ENCODE data around the gene C1orf167.

C1orf167 gene

GRCh38 chr1:11721311-11721710, 40.7 kb upstream of the C1orf167 start:
- no peak for TF ChIP-seq TEAD4 (IDR thresholded peaks at IDR 0.05)
- no peak for TF ChIP-seq TAF1 (IDR thresholded peaks at IDR 0.05; ENCODE audit: low read depth)
- no peak for TF ChIP-seq TCF12 (IDR thresholded peaks at IDR 0.05; ENCODE audit: low read depth)
- no peak for TF ChIP-seq FOXM1 (IDR thresholded peaks at IDR 0.05; ENCODE audit: borderline replicate concordance, low read depth)
- TF ChIP-seq USF1 (IDR thresholded peaks at IDR 0.05), result no peak
- TF ChIP-seq REST (IDR thresholded peaks at IDR 0.05; ENCODE audit: low read depth), result no peak
- TF ChIP-seq EGR1 (IDR thresholded peaks at IDR 0.05), result no peak
- TF ChIP-seq YY1 (IDR thresholded peaks at IDR 0.05; ENCODE audit: low read depth), result no peak
- no peak for TF ChIP-seq ZBTB7A (IDR thresholded peaks at IDR 0.05; ENCODE audit: low read depth)
- TF ChIP-seq CEBPB (IDR thresholded peaks at IDR 0.05), result no peak
- no peak for TF ChIP-seq EP300 (IDR thresholded peaks at IDR 0.05; ENCODE audit: borderline replicate concordance)
- TF ChIP-seq CREB1 (IDR thresholded peaks at IDR 0.05; ENCODE audit: low read depth), result no peak
- TF ChIP-seq NFIC (IDR thresholded peaks at IDR 0.05), result no peak
- no peak for TF ChIP-seq MAX (IDR thresholded peaks at IDR 0.05)
- no peak for TF ChIP-seq RAD21 (IDR thresholded peaks at IDR 0.05; ENCODE audit: low read depth)

GRCh38 chr1:11722538-11722937, 39.5 kb upstream of the C1orf167 start:
- no peak for TF ChIP-seq EGR1 (IDR thresholded peaks at IDR 0.05)
- no peak for TF ChIP-seq TEAD4 (IDR thresholded peaks at IDR 0.05)
- TF ChIP-seq EP300 (IDR thresholded peaks at IDR 0.05; ENCODE audit: borderline replicate concordance), result no peak
- TF ChIP-seq CREB1 (IDR thresholded peaks at IDR 0.05; ENCODE audit: low read depth), result no peak

- TF ChIP-seq TAF1 (IDR thresholded peaks at IDR 0.05; ENCODE audit: low read depth), result no peak
- TF ChIP-seq MAX (IDR thresholded peaks at IDR 0.05), result no peak
- TF ChIP-seq RAD21 (IDR thresholded peaks at IDR 0.05; ENCODE audit: low read depth), result no peak
- TF ChIP-seq NFIC (IDR thresholded peaks at IDR 0.05), result no peak
Observed at GRCh38 chr1:11725616-11726015, 36.4 kb upstream of the C1orf167 start.

GRCh38 chr1:11727119-11727518, 34.9 kb upstream of the C1orf167 start:
- TF ChIP-seq ZBTB7A (IDR thresholded peaks at IDR 0.05; ENCODE audit: low read depth) (no peak), FOXM1 (IDR thresholded peaks at IDR 0.05; ENCODE audit: borderline replicate concordance, low read depth) (no peak), EP300 (IDR thresholded peaks at IDR 0.05; ENCODE audit: borderline replicate concordance) (no peak), EGR1 (IDR thresholded peaks at IDR 0.05) (no peak), REST (IDR thresholded peaks at IDR 0.05; ENCODE audit: low read depth) (no peak), RAD21 (IDR thresholded peaks at IDR 0.05; ENCODE audit: low read depth) (no peak), CEBPB (IDR thresholded peaks at IDR 0.05) (no peak), MAX (IDR thresholded peaks at IDR 0.05) (no peak), USF1 (IDR thresholded peaks at IDR 0.05) (no peak), TAF1 (IDR thresholded peaks at IDR 0.05; ENCODE audit: low read depth) (no peak), CREB1 (IDR thresholded peaks at IDR 0.05; ENCODE audit: low read depth) (no peak), NFIC (IDR thresholded peaks at IDR 0.05) (no peak), TCF12 (IDR thresholded peaks at IDR 0.05; ENCODE audit: low read depth) (no peak), YY1 (IDR thresholded peaks at IDR 0.05; ENCODE audit: low read depth) (no peak), TEAD4 (IDR thresholded peaks at IDR 0.05) (no peak)

GRCh38 chr1:11728126-11728806, 33.7 kb upstream of the C1orf167 start:
- no peak for TF ChIP-seq NFIC (IDR thresholded peaks at IDR 0.05)
- no peak for TF ChIP-seq ZBTB7A (IDR thresholded peaks at IDR 0.05; ENCODE audit: low read depth)
- TF ChIP-seq EP300 (IDR thresholded peaks at IDR 0.05; ENCODE audit: borderline replicate concordance), result no peak
- TF ChIP-seq YY1 (IDR thresholded peaks at IDR 0.05; ENCODE audit: low read depth), result no peak
- TF ChIP-seq FOXM1 (IDR thresholded peaks at IDR 0.05; ENCODE audit: borderline replicate concordance, low read depth), result no peak
- no peak for TF ChIP-seq RAD21 (IDR thresholded peaks at IDR 0.05; ENCODE audit: low read depth)

GRCh38 chr1:11729155-11729497, 32.9 kb upstream of the C1orf167 start:
- TF ChIP-seq NFIC (IDR thresholded peaks at IDR 0.05) (no peak), CEBPB (IDR thresholded peaks at IDR 0.05) (0 out of 2 replicates have a peak, but pooled peaks have one; percentile 24), TCF12 (IDR thresholded peaks at IDR 0.05; ENCODE audit: low read depth) (no peak)

Data from Ishikawa (cell line).